Aorta (tissue), 5 donors: ENCODE data around the gene HPCAL1. TPM values are rescaled to one million over a fixed set of nuclear protein-coding genes. Genes with fewer than 3 reads are reported as not detected.

Experiments
- ATAC-seq: fragments of 200-7000 bp; cut with Tn5 transposase; one replicate; pipeline ENCODE4 v1.9.1; 2022; ENCODE audit warnings: moderate library complexity; ENCODE audit not compliant: low FRiP score
- DNase-seq, 2 donors: peaks; one replicate each; pipeline ENCODE4 v3.0.0-alpha.2; 2020
- H3K27ac ChIP-seq, 2 donors: one replicate each; pipeline ENCODE4 v1.5.1; 2013; ENCODE audit warnings: low read length in 2 of 2, mild to moderate bottlenecking in 2 of 2, moderate library complexity in 2 of 2, control low read depth in 1 of 2, inconsistent platforms in 1 of 2, low read depth in 1 of 2
- H3K27me3 ChIP-seq, 2 donors: one replicate each; pipeline ENCODE4 v1.6.1; 2013; ENCODE audit warnings: control low read depth in 1 of 2, low read length in 1 of 2, mild to moderate bottlenecking in 1 of 2, moderate library complexity in 1 of 2; ENCODE audit not compliant: insufficient read depth in 2 of 2, control insufficient read depth in 1 of 2
- H3K36me3 ChIP-seq, 2 donors: one replicate each; pipeline ENCODE4 v1.6.1; 2013; ENCODE audit warnings: control low read depth in 1 of 2, low read length in 1 of 2, mild to moderate bottlenecking in 1 of 2; ENCODE audit not compliant: insufficient read depth in 2 of 2, control insufficient read depth in 1 of 2
- H3K4me1 ChIP-seq, 2 donors: one replicate each; pipeline ENCODE4 v1.6.1; 2013; ENCODE audit warnings: low read length in 2 of 2, control low read depth in 1 of 2, mild to moderate bottlenecking in 1 of 2, moderate library complexity in 1 of 2; ENCODE audit not compliant: insufficient read depth in 2 of 2, control insufficient read depth in 1 of 2
- H3K4me3 ChIP-seq, 2 donors: one replicate each; pipeline ENCODE4 v1.5.1; 2013; ENCODE audit warnings: low read length in 2 of 2, control low read depth in 1 of 2, mild to moderate bottlenecking in 1 of 2
- H3K9me3 ChIP-seq: one replicate; pipeline ENCODE4 v1.6.1; 2013; ENCODE audit warnings: mild to moderate bottlenecking, low read length; ENCODE audit not compliant: control insufficient read depth
- WGBS, 2 donors: extraction: QIAGEN DNeasy Blood & Tissue Kit; methylation state at CpG; one replicate each; pipeline ENCODE4 v1.1.7; 2013; 5-methylcytosine and 5-hydroxymethylcytosine counted together
- intact Hi-C, 2 donors: fragments of 100-400 bp; cut with DNase I; formaldehyde crosslinking; loops; one replicate each; pipeline versions ENCODE4 v1.14.2 to v1.15.0; 2022
- polyA plus RNA-seq, 2 donors: library from polyadenylated mRNA; stranded (reverse); fragments of 200-250 nt; gene quantifications; one replicate each; pipeline ENCODE4 v1.2.3, GENCODE V29; 2013
- total RNA-seq, 2 donors: library from RNA; stranded (reverse); fragmentation: NEBNext Ultra II Directional; extraction: Animal tissue kit (Norgen Biotek cat#: 25700); gene quantifications; one replicate each; pipeline ENCODE4 v1.2.1, GENCODE V29; 2021
- donor health status: healthy with polysubstance abuse.
- donor health status: Bipolar disorder and iron deficiency.
- donor health status: DM: no; HTN: no; CAD: no.
- donor health status: DM: no; HTN: no; CAD: no.
- donor health status: DM: yes; HTN: yes; CAD: no.

Gene HPCAL1
- total and polyA plus RNA-seq, 4 donors, result 21.4 to 39.9 (median 25.3) TPM

- ATAC-seq (peak; percentile 23), DNase-seq (no peak)
- no peaks in the 10 kb centered on the region for H3K27me3 ChIP-seq
- no peaks in the 10 kb centered on the region for H3K9me3 ChIP-seq
- H3K36me3 ChIP-seq, result no peaks in the 10 kb centered on the region
- H3K4me3 ChIP-seq, result no peak overlapping the region
- 97 to 98% methylated on average over 52 to 54 of the region's 54 CpGs for WGBS, 2 donors
- no peaks in the 10 kb centered on the region for H3K4me1 ChIP-seq
- intact Hi-C loops, result no loop called here
- no peak overlapping the region for H3K27ac ChIP-seq
Measured at GRCh38 chr2:10419553-10420257, 117.0 kb downstream of the HPCAL1 start.

- H3K4me3 ChIP-seq, result no peak overlapping the region
- no peak for DNase-seq
- H3K27me3 ChIP-seq, result no peaks in the 10 kb centered on the region
- no peak overlapping the region for H3K27ac ChIP-seq
- intact Hi-C loops, result no loop called here
- no peak for ATAC-seq
- H3K4me1 ChIP-seq, result no peaks in the 10 kb centered on the region
- H3K36me3 ChIP-seq, result peaks cover 0 to 1% of the 10 kb centered on the region in 2 donors
- no peaks in the 10 kb centered on the region for H3K9me3 ChIP-seq
- 95 to 96% methylated on average over 6 of the region's 6 CpGs for WGBS, 2 donors
Measured at GRCh38 chr2:10422251-10422650, 119.5 kb downstream of the HPCAL1 start.

GRCh38 chr2:10422732-10423399 lies 120.2 kb downstream of the HPCAL1 start:
- WGBS, 2 donors, result 94 to 95% methylated on average over 23 to 24 of the region's 24 CpGs
- no peak overlapping the region for H3K27ac ChIP-seq

DNA sequence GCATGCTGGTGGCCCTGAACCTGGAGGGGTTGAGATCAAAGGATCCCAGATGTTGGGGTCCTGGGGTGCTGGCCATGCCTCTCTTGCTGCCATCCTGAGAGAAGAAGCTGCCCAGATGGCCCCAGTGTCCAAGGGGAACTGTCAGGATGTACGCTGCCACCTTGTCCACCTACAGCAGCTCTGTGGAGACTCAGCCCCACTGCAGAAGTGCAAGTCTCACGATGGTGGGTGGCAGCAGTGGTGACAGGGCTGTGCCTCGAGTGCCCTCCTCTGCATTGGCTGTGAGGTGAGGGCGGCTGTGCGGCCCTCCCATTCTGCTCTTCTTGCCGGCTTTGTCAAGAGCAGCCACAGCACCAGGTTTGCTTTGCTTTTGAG lies 120.7 kb downstream of the HPCAL1 start:
- ATAC-seq (no peak), DNase-seq (no peak)
- no peaks in the 10 kb centered on the region for H3K9me3 ChIP-seq
- H3K36me3 ChIP-seq, result peaks cover 0 to 1% of the 10 kb centered on the region in 2 donors
- intact Hi-C loops, result no loop called here
- H3K4me1 ChIP-seq, result no peaks in the 10 kb centered on the region
- H3K27me3 ChIP-seq, result no peaks in the 10 kb centered on the region
- H3K4me3 ChIP-seq, result no peak overlapping the region
- no peak overlapping the region for H3K27ac ChIP-seq
- WGBS, 2 donors, result 84 to 91% methylated on average over 6 of the region's 6 CpGs

More at GRCh38 chr2:10422732-10423399, 120.2 kb downstream of the HPCAL1 start:
- Histone ChIP-seq H3K4me3 (no peak overlapping the region), H3K9me3 (no peaks in the 10 kb centered on the region), H3K36me3 (peaks cover 0 to 1% of the 10 kb centered on the region in 2 donors), H3K27me3 (no peaks in the 10 kb centered on the region), H3K4me1 (no peaks in the 10 kb centered on the region)
- intact Hi-C loops, result no loop called here
- DNase-seq, result no peak
- ATAC-seq, result no peak

- DNase-seq (no peak), ATAC-seq (no peak)
- H3K9me3 ChIP-seq, result no peaks in the 10 kb centered on the region
- H3K27ac ChIP-seq, result no peak overlapping the region
- H3K4me1 ChIP-seq, result no peaks in the 10 kb centered on the region
- H3K4me3 ChIP-seq, result no peak overlapping the region
- WGBS, 2 donors, result 74 to 90% methylated on average over 11 of the region's 11 CpGs
- H3K27me3 ChIP-seq, result no peaks in the 10 kb centered on the region
- H3K36me3 ChIP-seq, result peaks cover 0 to 1% of the 10 kb centered on the region in 2 donors
- intact Hi-C loops, result no loop called here
Measured at GRCh38 chr2:10424051-10424450, 121.3 kb downstream of the HPCAL1 start.

DNA sequence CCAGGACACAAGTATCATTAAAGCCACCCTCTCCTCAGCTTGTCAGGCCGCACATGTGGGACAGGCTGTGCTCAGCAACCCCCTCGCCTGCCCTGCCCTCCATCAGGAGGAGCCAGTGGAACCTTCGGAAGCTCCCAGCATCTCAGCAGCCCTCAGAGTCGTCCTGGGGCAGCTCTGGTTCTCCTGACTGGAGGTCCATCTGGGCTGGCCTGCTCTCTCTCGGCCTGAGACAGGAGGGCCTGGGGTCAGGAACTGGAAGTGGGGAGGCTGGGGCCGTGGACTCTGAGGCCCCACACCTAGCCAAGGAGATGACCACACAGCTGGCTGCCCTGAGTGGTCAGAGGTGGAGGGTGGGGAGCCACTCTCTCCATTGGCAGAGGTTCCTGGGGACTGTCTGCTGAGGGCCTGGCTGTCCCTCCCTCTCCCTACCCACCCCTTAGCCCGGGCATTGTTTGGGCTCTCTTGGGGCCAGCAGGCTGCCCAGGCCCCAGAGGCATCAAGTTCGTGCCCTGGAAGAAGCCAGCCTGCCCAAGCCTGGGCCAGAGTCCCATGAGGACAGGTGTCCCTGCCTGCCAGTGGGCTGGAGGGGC lies 122.3 kb downstream of the HPCAL1 start:
- Histone ChIP-seq H3K27me3 (no peaks in the 10 kb centered on the region), H3K9me3 (no peaks in the 10 kb centered on the region), H3K36me3 (peaks cover 0 to 1% of the 10 kb centered on the region in 2 donors), H3K4me3 (no peak overlapping the region), H3K4me1 (no peaks in the 10 kb centered on the region), H3K27ac (no peak overlapping the region)
- DNase-seq (no peak), ATAC-seq (no peak)
- intact Hi-C loops, result no loop called here
- 87 to 91% methylated on average over 8 of the region's 8 CpGs for WGBS, 2 donors

DNA sequence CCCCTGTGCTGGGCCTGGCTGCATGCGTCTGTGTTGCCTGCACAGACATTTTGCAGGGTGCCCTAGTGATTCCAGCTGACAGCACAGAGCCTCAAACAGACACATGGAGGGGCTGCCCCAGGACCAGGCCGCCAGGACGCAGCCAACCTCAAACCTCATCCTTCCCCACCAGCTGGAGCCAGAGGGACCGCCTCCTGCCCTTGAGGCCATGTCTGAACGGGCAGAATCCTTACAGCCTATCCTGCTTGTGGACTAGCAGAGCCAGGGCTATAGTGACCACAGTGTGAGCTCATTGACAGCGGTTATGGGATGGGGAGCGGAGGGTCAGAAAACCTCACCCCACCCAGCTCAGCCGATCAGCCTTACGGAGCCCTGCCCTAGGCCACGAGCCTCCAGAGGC lies 123.0 kb downstream of the HPCAL1 start:
- DNase-seq (no peak), ATAC-seq (no peak)
- H3K9me3 ChIP-seq, result no peaks in the 10 kb centered on the region
- no peak overlapping the region for H3K4me3 ChIP-seq
- WGBS, 2 donors, result 88 to 95% methylated on average over 10 of the region's 10 CpGs
- H3K36me3 ChIP-seq, result peaks cover 0 to 1% of the 10 kb centered on the region in 2 donors
- no peaks in the 10 kb centered on the region for H3K27me3 ChIP-seq
- no peaks in the 10 kb centered on the region for H3K4me1 ChIP-seq
- H3K27ac ChIP-seq, result no peak overlapping the region
- intact Hi-C loops, result no loop called here

- 93 to 94% methylated on average over 40 of the region's 40 CpGs for WGBS, 2 donors
- Histone ChIP-seq H3K27ac (no peak overlapping the region), H3K4me3 (no peak overlapping the region)
Measured at GRCh38 chr2:10426726-10427617, 124.3 kb downstream of the HPCAL1 start.

More at GRCh38 chr2:10426726-10427617, 124.3 kb downstream of the HPCAL1 start:
- Histone ChIP-seq H3K9me3 (no peaks in the 10 kb centered on the region), H3K27me3 (no peaks in the 10 kb centered on the region), H3K36me3 (peaks cover 0 to 1% of the 10 kb centered on the region in 2 donors), H3K4me1 (no peaks in the 10 kb centered on the region)
- DNase-seq (no peak), ATAC-seq (peak; percentile 22)
- intact Hi-C loops, result no loop called here
